Measurements from ENCODE around the gene PLSCR5. TPM values are rescaled to one million over a fixed set of nuclear protein-coding genes. Genes with fewer than 3 reads are reported as not detected.

PLSCR5 gene
- polyA plus RNA-seq, 1 of the 3 experiments (the other 2 are of a cell fraction): not detected

- Histone ChIP-seq H3K4me1 (ENCODE audit: control insufficient read depth in 1 of 2, insufficient read depth in 2 of 2, low read depth in 1 of 2, low read length in 1 of 2) (no peaks in the 10 kb centered on the region), H3K9me2 (no peaks in the 10 kb centered on the region), H3K4me2 (no peak overlapping the region), H4K20me1 (ENCODE audit: insufficient read depth) (no peaks in the 10 kb centered on the region), H2AFZ (ENCODE audit: low read depth) (no peak overlapping the region), H3K27ac (ENCODE audit: low read depth in 2 of 2, low read length in 1 of 2) (no peak overlapping the region), H3K9ac (no peak overlapping the region), H3F3A (replicated peaks; ENCODE audit: insufficient read depth) (peaks cover 3% of the 10 kb centered on the region), H3K9me3 (no peaks in the 10 kb centered on the region), H3K27me3 (ENCODE audit: insufficient read depth) (no peaks in the 10 kb centered on the region; the same call in 1 of the 2 replicates), H3K4me3 (ENCODE audit: low read depth in 2 of 2, low read length in 1 of 2) (no peak overlapping the region), H3K79me2 (ENCODE audit: insufficient read depth) (no peaks in the 10 kb centered on the region), H3K36me3 (replicated peaks in 1 of 2; ENCODE audit: control insufficient read depth in 1 of 2, insufficient read depth in 2 of 2, low read length in 1 of 2) (no peaks in the 10 kb centered on the region)
- CTCF ChIA-PET: interaction anchor here (1.2 to 1.7 kb wide), 3 partner anchors 13 to 50 kb away, joined by 4 to 12 read pairs (median 4); no protein-coding TSS in a partner anchor
- WGBS (ENCODE audit: low lambda C conversion rate): 6% methylated on average over 1 of the region's 1 CpG
- DNase-seq: no peak
- POLR2A ChIA-PET: no interaction called here
- no peak for TF ChIP-seq NRF1 (IDR thresholded peaks at IDR 0.05; ENCODE audit: low read depth, low read length)
- TF ChIP-seq SMC3 (IDR thresholded peaks at IDR 0.05; ENCODE audit: low read depth, low read length): no peak
- TF ChIP-seq GATA2 (CRISPR knock-in tag; IDR thresholded peaks at IDR 0.05): no peak
- TF ChIP-seq IRF3 (IDR thresholded peaks at IDR 0.05; ENCODE audit: low read depth, low read length): no peak
- no peak for TF ChIP-seq TCF12 (IDR thresholded peaks at IDR 0.05)
- TF ChIP-seq EP300 (IDR thresholded peaks at IDR 0.05; ENCODE audit: borderline replicate concordance in 1 of 2, low read depth in 1 of 2, low read length in 1 of 2): no peak
- TF ChIP-seq TEAD4 (IDR thresholded peaks at IDR 0.05; ENCODE audit: borderline replicate concordance, insufficient read depth): no peak
- no peak for TF ChIP-seq NFIC (IDR thresholded peaks at IDR 0.05; ENCODE audit: borderline replicate concordance)
- TF ChIP-seq FOXJ3 (CRISPR knock-in tag; IDR thresholded peaks at IDR 0.05): no peak
- no peak for TF ChIP-seq MAX (IDR thresholded peaks at IDR 0.05; ENCODE audit: low read depth)
Measured at GRCh38 chr3:146640361-146640760, 35.2 kb upstream of the PLSCR5 start.

- no peaks in the 10 kb centered on the region for H3K9me3 ChIP-seq
- no peaks in the 10 kb centered on the region for H3K36me3 ChIP-seq (replicated peaks in 1 of 2; ENCODE audit: control insufficient read depth in 1 of 2, insufficient read depth in 2 of 2, low read length in 1 of 2)
- H2AFZ ChIP-seq (ENCODE audit: low read depth): no peak overlapping the region
- no peaks in the 10 kb centered on the region for H4K20me1 ChIP-seq (ENCODE audit: insufficient read depth)
- H3K9ac ChIP-seq: no peak overlapping the region
- peaks cover 3% of the 10 kb centered on the region for H3F3A ChIP-seq (replicated peaks; ENCODE audit: insufficient read depth)
- no peak overlapping the region for H3K27ac ChIP-seq (ENCODE audit: low read depth in 2 of 2, low read length in 1 of 2)
- CTCF ChIA-PET: interaction anchor here (0.7 to 1.4 kb wide), 7 partner anchors 12 to 553 kb away, joined by 3 to 5 read pairs (median 3); partner anchors contain the start of gene PLSCR5
- POLR2A ChIA-PET: no interaction called here
- TF ChIP-seq FOXJ3 (CRISPR knock-in tag; IDR thresholded peaks at IDR 0.05) (no peak), CTCF (IDR thresholded peaks at IDR 0.05) (peak; percentile 51), IRF3 (IDR thresholded peaks at IDR 0.05; ENCODE audit: low read depth, low read length) (no peak), JUND (IDR thresholded peaks at IDR 0.05) (no peak), EZH2phosphoT487 (IDR thresholded peaks at IDR 0.05; ENCODE audit: borderline replicate concordance, low read depth) (no peak), RFX5 (IDR thresholded peaks at IDR 0.05; ENCODE audit: low read length) (no peak), RCOR1 (IDR thresholded peaks at IDR 0.05; ENCODE audit: low read length) (no peak)
- no peaks in the 10 kb centered on the region for H3K79me2 ChIP-seq (ENCODE audit: insufficient read depth)
- no peaks in the 10 kb centered on the region for H3K9me2 ChIP-seq
- DNase-seq: no peak
- H3K4me3 ChIP-seq (ENCODE audit: low read depth in 2 of 2, low read length in 1 of 2): no peak overlapping the region
- H3K27me3 ChIP-seq (ENCODE audit: insufficient read depth): no peaks in the 10 kb centered on the region; the same call in 1 of the 2 replicates
- H3K4me2 ChIP-seq: no peak overlapping the region
- no peaks in the 10 kb centered on the region for H3K4me1 ChIP-seq (ENCODE audit: control insufficient read depth in 1 of 2, insufficient read depth in 2 of 2, low read depth in 1 of 2, low read length in 1 of 2)
Measured at GRCh38 chr3:146638718-146639117, 33.6 kb upstream of the PLSCR5 start.

Data from SK-N-SH (cell line).